Kidney (tissue), 14 donors: ENCODE results near the gene C1orf174. TPM values are rescaled to one million over a fixed set of nuclear protein-coding genes. Genes with fewer than 3 reads are reported as not detected.

ENCODE experiments used
- DNase-seq, 5 donors: peaks; one replicate each; pipeline ENCODE4 v3.0.0-alpha.2; 2013 to 2020
- FAIRE-seq: peaks from 2 replicates; lab custom pipeline; 2012; peaks lifted over from hg19 to GRCh38; lab: Jason Lieb, UNC
- H3K27ac ChIP-seq, 2 donors: one replicate each; pipeline ENCODE4 v1.7.0; 2013; ENCODE audit warnings: low read depth in 2 of 2, low read length in 2 of 2, inconsistent platforms in 1 of 2
- H3K27me3 ChIP-seq: one replicate; pipeline ENCODE4 v1.7.1; 2013; ENCODE audit warnings: low read length, inconsistent platforms; ENCODE audit not compliant: control insufficient read depth, insufficient read depth
- H3K36me3 ChIP-seq, 3 donors: one replicate each; pipeline versions ENCODE4 v1.7.0 to v1.7.1; 2013; ENCODE audit warnings: low read length in 3 of 3, control low read depth in 1 of 3, inconsistent platforms in 1 of 3; ENCODE audit not compliant: insufficient read depth in 3 of 3, control insufficient read depth in 2 of 3
- H3K4me1 ChIP-seq, 3 donors: one replicate each; pipeline versions ENCODE4 v1.7.0 to v1.7.1; 2013; ENCODE audit warnings: low read length in 3 of 3, inconsistent platforms in 1 of 3, low read depth in 1 of 3; ENCODE audit not compliant: control insufficient read depth in 2 of 3, insufficient read depth in 2 of 3
- H3K4me3 ChIP-seq, 3 donors: one replicate each; pipeline versions ENCODE4 v1.7.0 to v1.8.1; 2013; ENCODE audit warnings: low read length in 3 of 3, control low read depth in 1 of 3, inconsistent platforms in 1 of 3
- H3K9ac ChIP-seq, 3 donors: one replicate each; pipeline versions ENCODE4 v1.7.0 to v1.7.1; 2013; ENCODE audit warnings: low read length in 3 of 3, control low read depth in 1 of 3, inconsistent platforms in 1 of 3
- H3K9me3 ChIP-seq, 3 donors: one replicate each; pipeline versions ENCODE4 v1.7.0 to v1.7.1; 2013; ENCODE audit warnings: low read length in 3 of 3, control low read depth in 1 of 3, inconsistent platforms in 1 of 3; ENCODE audit not compliant: control insufficient read depth in 2 of 3, insufficient read depth in 1 of 3
- intact Hi-C: fragments of 100-400 bp; cut with DNase I; formaldehyde crosslinking; loops from one replicate; pipeline ENCODE4 v1.11.1; 2022
- polyA plus RNA-seq: library from polyadenylated mRNA; stranded (reverse); fragments of 350-450 nt; fragmentation: Illumina TruSeq; extraction: RNeasy Lipid Tissue Mini Kit (QIAGEN cat#74804); gene quantifications from one replicate; pipeline ENCODE4 v1.2.3, GENCODE V29; 2014; ENCODE audit warnings: low read depth, low replicate concordance; ENCODE audit not compliant: insufficient read depth
- total RNA-seq: library from RNA; stranded (reverse); fragmentation: NEBNext Ultra II Directional; extraction: Animal tissue kit (Norgen Biotek cat#: 25700); gene quantifications from one replicate; pipeline ENCODE4 v1.2.1, GENCODE V29; 2021
- TF ChIP-seq, protein P1 (sequence below): IDR thresholded peaks from 3 replicates; pipeline ENCODE4 v1.5.1; 2012; ENCODE audit warnings: mild to moderate bottlenecking, moderate library complexity, borderline replicate concordance; ENCODE audit not compliant: insufficient read depth; ENCODE audit errors: extremely low read depth
- donor health status: control.
- donor health status: control.
- donor health status: control.
- donor health status: control.
- donor health status: control.
- donor health status: DM: yes; HTN: yes; CAD: no.
- donor health status: Normal renal cell carcinoma (clear cell type).

Gene C1orf174
- total and polyA plus RNA-seq, 2 donors from 2014 or later = 15.9 to 16.8 TPM

GRCh38 chr1:3940754-3941345 is 40.8 kb upstream of the C1orf174 start:
- no peaks in the 10 kb centered on the region for H3K36me3 ChIP-seq
- H3K27me3 ChIP-seq = no peaks in the 10 kb centered on the region
- H3K4me1 ChIP-seq = no peaks in the 10 kb centered on the region
- DNase-seq (peak in 2 of 5 donors; percentile 29 to 39), FAIRE-seq (no peak)
- intact Hi-C loops = no loop called here
- H3K9me3 ChIP-seq = no peaks in the 10 kb centered on the region
- no peak overlapping the region for H3K4me3 ChIP-seq
- H3K9ac ChIP-seq = no peak overlapping the region
- no peak overlapping the region for H3K27ac ChIP-seq
- TF ChIP-seq, protein P1, sequence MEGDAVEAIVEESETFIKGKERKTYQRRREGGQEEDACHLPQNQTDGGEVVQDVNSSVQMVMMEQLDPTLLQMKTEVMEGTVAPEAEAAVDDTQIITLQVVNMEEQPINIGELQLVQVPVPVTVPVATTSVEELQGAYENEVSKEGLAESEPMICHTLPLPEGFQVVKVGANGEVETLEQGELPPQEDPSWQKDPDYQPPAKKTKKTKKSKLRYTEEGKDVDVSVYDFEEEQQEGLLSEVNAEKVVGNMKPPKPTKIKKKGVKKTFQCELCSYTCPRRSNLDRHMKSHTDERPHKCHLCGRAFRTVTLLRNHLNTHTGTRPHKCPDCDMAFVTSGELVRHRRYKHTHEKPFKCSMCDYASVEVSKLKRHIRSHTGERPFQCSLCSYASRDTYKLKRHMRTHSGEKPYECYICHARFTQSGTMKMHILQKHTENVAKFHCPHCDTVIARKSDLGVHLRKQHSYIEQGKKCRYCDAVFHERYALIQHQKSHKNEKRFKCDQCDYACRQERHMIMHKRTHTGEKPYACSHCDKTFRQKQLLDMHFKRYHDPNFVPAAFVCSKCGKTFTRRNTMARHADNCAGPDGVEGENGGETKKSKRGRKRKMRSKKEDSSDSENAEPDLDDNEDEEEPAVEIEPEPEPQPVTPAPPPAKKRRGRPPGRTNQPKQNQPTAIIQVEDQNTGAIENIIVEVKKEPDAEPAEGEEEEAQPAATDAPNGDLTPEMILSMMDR = no peak

DNA sequence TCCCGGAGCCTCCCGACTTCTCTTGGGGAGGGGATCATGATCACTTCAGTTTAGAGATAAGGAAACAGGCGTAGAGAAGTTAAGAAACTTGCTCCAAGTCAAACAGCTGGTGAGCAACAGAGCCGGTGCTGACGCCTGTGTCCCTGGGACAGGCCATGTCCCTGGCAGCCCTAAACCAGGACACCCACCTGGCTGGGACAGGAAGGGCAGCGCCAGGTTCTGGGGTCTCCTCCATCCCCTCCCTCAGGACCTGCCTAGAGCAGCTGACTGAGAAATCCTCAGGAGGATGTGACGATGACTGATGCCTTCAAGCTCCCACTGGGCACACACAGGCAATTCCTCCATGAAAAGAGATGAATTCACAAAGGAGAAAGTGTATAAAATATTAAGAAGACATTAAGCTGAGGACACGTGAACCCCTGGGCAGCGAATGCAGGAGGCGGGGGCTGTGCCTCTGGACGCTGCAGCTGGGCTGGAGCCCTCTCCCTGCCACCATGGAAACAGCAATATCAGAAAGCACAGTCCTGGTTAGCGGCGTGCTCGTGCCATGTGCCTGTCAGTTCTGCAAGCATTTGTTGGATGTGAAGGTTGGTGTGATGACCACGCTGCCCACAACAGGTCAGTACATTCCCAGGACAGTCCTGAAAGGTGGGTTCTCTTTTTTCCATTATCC is 40.1 kb upstream of the C1orf174 start:
- intact Hi-C loops = no loop called here
- DNase-seq (peak in 2 of 5 donors; percentile 20 to 51), FAIRE-seq (no peak)
- Histone ChIP-seq H3K27ac (no peak overlapping the region), H3K27me3 (no peaks in the 10 kb centered on the region), H3K4me3 (no peak overlapping the region), H3K9me3 (no peaks in the 10 kb centered on the region), H3K36me3 (no peaks in the 10 kb centered on the region), H3K9ac (no peak overlapping the region), H3K4me1 (no peaks in the 10 kb centered on the region)
- TF ChIP-seq, protein P1 = no peak

- intact Hi-C loops = no loop called here
- Histone ChIP-seq H3K27me3 (no peaks in the 10 kb centered on the region), H3K4me3 (no peak overlapping the region), H3K27ac (no peak overlapping the region), H3K4me1 (no peaks in the 10 kb centered on the region), H3K9ac (no peak overlapping the region), H3K36me3 (no peaks in the 10 kb centered on the region), H3K9me3 (no peaks in the 10 kb centered on the region)
- FAIRE-seq (no peak), DNase-seq (peak in 1 of 5 donors; percentile 30)
- TF ChIP-seq, protein P1 = no peak
Observed at GRCh38 chr1:3939242-3940080, 39.4 kb upstream of the C1orf174 start.
